Measurements from ENCODE around the gene ARHGAP5.

GRCh38 chr14:32102968-32103367, 25.9 kb downstream of the ARHGAP5 start:
- TF ChIP-seq CTCF (IDR thresholded peaks at IDR 0.05) (no peak), POLR2A (IDR thresholded peaks at IDR 0.05) (no peak)

Data from ovary (tissue), 3 donors.